Neural progenitor cell (in vitro differentiated cells): Measurements from ENCODE around the gene DNAJC3. TPM values are rescaled to one million over a fixed set of nuclear protein-coding genes. Genes with fewer than 3 reads are reported as not detected.
"Not testable (repeated sequence)": the region's sequence is repeated elsewhere in the genome, so short reads cannot be mapped to it uniquely, and the experiment has no call there.

Experiments
- DNase-seq: peaks from one replicate; pipeline ENCODE4 v3.0.0-alpha.2; 2016; ENCODE audit warnings: low spot score
- H2AFZ ChIP-seq: fragments of 200-600 bp; sonication (generic); replicated peaks from 2 replicates; pipeline ENCODE4 v1.6.1; 2016; ENCODE audit warnings: antibody characterized with exemption
- H3F3A ChIP-seq: fragments of 200-600 bp; sonication (generic); 2 replicates; pipeline ENCODE4 v1.6.1; 2016; ENCODE audit warnings: antibody characterized with exemption, low read depth
- H3K27ac ChIP-seq: fragments of 200-600 bp; sonication (generic); 2 replicates; pipeline ENCODE4 v1.5.1; 2016; ENCODE audit warnings: mild to moderate bottlenecking
- H3K27me3 ChIP-seq: fragments of 200-600 bp; sonication (generic); 2 replicates; pipeline ENCODE4 v1.6.1; 2016; ENCODE audit warnings: mild to moderate bottlenecking, moderate library complexity
- H3K36me3 ChIP-seq: fragments of 200-600 bp; sonication (generic); 2 replicates; pipeline ENCODE4 v1.5.1; 2016
- H3K4me1 ChIP-seq: fragments of 200-600 bp; sonication (generic); 2 replicates; pipeline ENCODE4 v1.6.1; 2016; ENCODE audit warnings: mixed run types
- H3K4me2 ChIP-seq: fragments of 200-600 bp; sonication (generic); 2 replicates; pipeline ENCODE4 v1.6.1; 2016
- H3K4me3 ChIP-seq: fragments of 200-600 bp; sonication (generic); 2 replicates; pipeline ENCODE4 v1.5.1; 2016
- H3K79me2 ChIP-seq: fragments of 200-600 bp; sonication (generic); 2 replicates; pipeline ENCODE4 v1.6.1; 2016; ENCODE audit warnings: low read depth
- H3K9ac ChIP-seq: fragments of 200-600 bp; sonication (generic); 2 replicates; pipeline ENCODE4 v1.6.1; 2016
- H3K9me3 ChIP-seq: fragments of 200-600 bp; sonication (generic); 2 replicates; pipeline ENCODE4 v1.5.1; 2016; ENCODE audit warnings: low read depth
- H4K20me1 ChIP-seq: fragments of 200-600 bp; sonication (generic); 2 replicates; pipeline ENCODE4 v1.6.1; 2016; ENCODE audit warnings: low read depth
- H3K27ac Mint-ChIP-seq: 3 replicates; pipeline ENCODE4 v1.8.0; 2021; ENCODE audit warnings: mixed read lengths
- H3K27me3 Mint-ChIP-seq: 2 replicates; pipeline ENCODE4 v1.8.0; 2022; ENCODE audit warnings: low read depth, mild to moderate bottlenecking, inconsistent platforms, moderate library complexity, mixed read lengths; ENCODE audit not compliant: insufficient read depth
- H3K36me3 Mint-ChIP-seq: 3 replicates; pipeline ENCODE4 v1.8.0; 2021; ENCODE audit warnings: mixed read lengths
- H3K4me1 Mint-ChIP-seq: 3 replicates; pipeline ENCODE4 v1.8.0; 2021; ENCODE audit warnings: mixed read lengths
- H3K4me3 Mint-ChIP-seq: 3 replicates; pipeline ENCODE4 v1.8.0; 2021; ENCODE audit warnings: mild to moderate bottlenecking, moderate library complexity, mixed read lengths
- H3K9me3 Mint-ChIP-seq: 3 replicates; pipeline ENCODE4 v1.8.0; 2020; ENCODE audit warnings: mixed read lengths
- EZH2 ChIP-seq: fragments of 200-600 bp; sonication (generic); IDR thresholded peaks from 2 replicates; pipeline ENCODE4 v1.6.1; 2017; ENCODE audit warnings: antibody characterized with exemption, mild to moderate bottlenecking, moderate library complexity
- EZH2phosphoT487 ChIP-seq: fragments of 200-600 bp; sonication (generic); IDR thresholded peaks from 2 replicates; pipeline ENCODE4 v1.6.1; 2017; ENCODE audit warnings: antibody characterized with exemption
- total RNA-seq: library from RNA; depleted of rRNA; stranded (reverse); fragments of >200 nt; gene quantifications from 2 replicates; pipeline ENCODE4 v1.2.3, GENCODE V29; 2015; ENCODE audit warnings: low replicate concordance
- TF ChIP-seq, protein P1 (sequence below): fragments of 200-600 bp; sonication (generic); IDR thresholded peaks from 2 replicates; pipeline ENCODE4 v1.5.1; 2017; ENCODE audit warnings: antibody characterized with exemption, mild to moderate bottlenecking

DNAJC3 gene
- total RNA-seq, 1 donor from 2014 or later: 17.3 TPM

DNA sequence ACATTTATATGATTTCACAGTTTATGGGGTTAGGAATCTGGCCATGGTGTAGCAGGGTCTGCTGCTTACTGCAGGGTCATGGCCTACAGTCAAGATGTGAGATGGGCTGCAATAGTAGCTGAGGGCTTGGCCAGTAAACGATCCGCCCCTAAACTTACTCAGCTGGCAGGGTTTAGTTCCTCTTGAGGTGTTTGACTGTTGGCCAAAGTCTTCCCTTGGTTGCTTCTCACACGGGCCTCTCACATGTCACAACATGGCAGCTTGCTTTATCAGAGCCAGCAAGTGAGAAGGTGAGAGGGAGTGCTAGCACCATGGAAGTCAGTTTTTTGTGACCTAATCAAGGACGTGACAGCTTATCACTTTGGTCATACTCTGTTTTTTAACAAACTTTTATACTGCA lies 77.1 kb downstream of the DNAJC3 start:
- Mint-ChIP-seq H3K27me3 (no peaks in the 10 kb centered on the region), H3K4me3 (no peak overlapping the region), H3K4me1 (no peaks in the 10 kb centered on the region), H3K36me3 (peaks cover 2% of the 10 kb centered on the region), H3K27ac (no peak overlapping the region), H3K9me3 (no peaks in the 10 kb centered on the region)
- Histone ChIP-seq H3K79me2 (no peaks in the 10 kb centered on the region), H3K9ac (no peak overlapping the region), H3K4me3 (no peak overlapping the region), H3F3A (no peaks in the 10 kb centered on the region), H3K9me3 (no peaks in the 10 kb centered on the region), H3K36me3 (no peaks in the 10 kb centered on the region), H4K20me1 (no peaks in the 10 kb centered on the region), H3K27ac (no peak overlapping the region), H3K27me3 (no peaks in the 10 kb centered on the region), H2AFZ (no peak overlapping the region), H3K4me1 (no peaks in the 10 kb centered on the region), H3K4me2 (no peak overlapping the region)
- DNase-seq: no peak
- no peak for TF ChIP-seq EZH2
- no peak for TF ChIP-seq EZH2phosphoT487
- TF ChIP-seq, protein P1, sequence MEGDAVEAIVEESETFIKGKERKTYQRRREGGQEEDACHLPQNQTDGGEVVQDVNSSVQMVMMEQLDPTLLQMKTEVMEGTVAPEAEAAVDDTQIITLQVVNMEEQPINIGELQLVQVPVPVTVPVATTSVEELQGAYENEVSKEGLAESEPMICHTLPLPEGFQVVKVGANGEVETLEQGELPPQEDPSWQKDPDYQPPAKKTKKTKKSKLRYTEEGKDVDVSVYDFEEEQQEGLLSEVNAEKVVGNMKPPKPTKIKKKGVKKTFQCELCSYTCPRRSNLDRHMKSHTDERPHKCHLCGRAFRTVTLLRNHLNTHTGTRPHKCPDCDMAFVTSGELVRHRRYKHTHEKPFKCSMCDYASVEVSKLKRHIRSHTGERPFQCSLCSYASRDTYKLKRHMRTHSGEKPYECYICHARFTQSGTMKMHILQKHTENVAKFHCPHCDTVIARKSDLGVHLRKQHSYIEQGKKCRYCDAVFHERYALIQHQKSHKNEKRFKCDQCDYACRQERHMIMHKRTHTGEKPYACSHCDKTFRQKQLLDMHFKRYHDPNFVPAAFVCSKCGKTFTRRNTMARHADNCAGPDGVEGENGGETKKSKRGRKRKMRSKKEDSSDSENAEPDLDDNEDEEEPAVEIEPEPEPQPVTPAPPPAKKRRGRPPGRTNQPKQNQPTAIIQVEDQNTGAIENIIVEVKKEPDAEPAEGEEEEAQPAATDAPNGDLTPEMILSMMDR: no peak

DNA sequence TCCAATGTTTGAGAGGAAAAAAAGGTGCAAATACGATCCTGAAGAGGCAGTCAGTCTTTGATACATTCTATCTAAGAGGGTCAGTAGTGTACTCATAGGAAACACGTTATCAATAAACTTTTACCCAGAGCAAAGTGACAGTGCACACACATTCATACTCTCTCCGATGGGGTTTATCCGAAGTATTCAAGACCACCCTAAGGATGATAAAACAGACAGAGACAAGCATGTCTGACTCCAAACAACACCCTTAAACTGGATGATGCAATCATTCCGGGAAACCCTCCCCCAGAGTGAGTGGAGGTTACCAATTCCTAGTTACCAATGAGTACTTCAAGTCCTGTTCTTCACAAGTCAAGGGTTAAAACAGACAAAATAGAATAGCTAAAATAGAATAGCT lies 79.1 kb downstream of the DNAJC3 start:
- H3K27ac ChIP-seq: no peak overlapping the region
- no peak overlapping the region for H3K9ac ChIP-seq
- no peak overlapping the region for H3K4me3 ChIP-seq
- no peak overlapping the region for H2AFZ ChIP-seq
- DNase-seq: no peak
- Mint-ChIP-seq H3K27ac (no peak overlapping the region), H3K4me1 (no peaks in the 10 kb centered on the region), H3K27me3 (no peaks in the 10 kb centered on the region), H3K36me3 (peaks cover 2% of the 10 kb centered on the region), H3K4me3 (no peak overlapping the region), H3K9me3 (no peaks in the 10 kb centered on the region)
- no peaks in the 10 kb centered on the region for H3F3A ChIP-seq
- no peaks in the 10 kb centered on the region for H3K27me3 ChIP-seq
- H3K36me3 ChIP-seq: no peaks in the 10 kb centered on the region
- no peaks in the 10 kb centered on the region for H3K9me3 ChIP-seq
- H3K79me2 ChIP-seq: no peaks in the 10 kb centered on the region
- no peaks in the 10 kb centered on the region for H3K4me1 ChIP-seq
- no peaks in the 10 kb centered on the region for H4K20me1 ChIP-seq
- TF ChIP-seq EZH2phosphoT487 (no peak), EZH2 (no peak)
- TF ChIP-seq, protein P1: no peak
- H3K4me2 ChIP-seq: no peak overlapping the region

DNA sequence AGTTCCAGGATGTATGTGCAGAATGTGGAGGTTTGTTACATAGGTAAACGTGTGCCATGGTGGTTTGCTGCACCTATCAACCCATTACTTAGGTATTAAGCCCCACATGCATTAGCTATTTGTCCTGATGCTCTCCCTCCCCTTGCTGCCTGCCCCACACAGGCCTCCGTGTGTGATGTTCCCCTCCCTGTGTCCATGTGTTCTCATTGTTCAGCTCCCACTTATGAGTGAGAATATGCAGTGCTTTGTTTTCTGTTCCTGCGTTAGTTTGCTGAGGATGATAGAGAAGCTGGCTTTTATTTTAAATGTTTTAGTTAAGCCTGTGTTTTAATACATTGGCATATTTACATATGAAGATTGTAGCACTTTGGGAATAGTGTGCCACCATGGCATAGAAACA lies 85.7 kb downstream of the DNAJC3 start:
- not testable (repeated sequence) for H3K27me3 ChIP-seq, H2AFZ ChIP-seq, DNase-seq, H3K36me3 ChIP-seq, H3F3A ChIP-seq, H3K4me1 Mint-ChIP-seq, H4K20me1 ChIP-seq, H3K27me3 Mint-ChIP-seq, H3K4me1 ChIP-seq, H3K4me3 Mint-ChIP-seq, H3K9ac ChIP-seq, H3K36me3 Mint-ChIP-seq, H3K27ac Mint-ChIP-seq, H3K9me3 ChIP-seq, H3K79me2 ChIP-seq, H3K4me2 ChIP-seq, H3K4me3 ChIP-seq, H3K27ac ChIP-seq, H3K9me3 Mint-ChIP-seq

DNA sequence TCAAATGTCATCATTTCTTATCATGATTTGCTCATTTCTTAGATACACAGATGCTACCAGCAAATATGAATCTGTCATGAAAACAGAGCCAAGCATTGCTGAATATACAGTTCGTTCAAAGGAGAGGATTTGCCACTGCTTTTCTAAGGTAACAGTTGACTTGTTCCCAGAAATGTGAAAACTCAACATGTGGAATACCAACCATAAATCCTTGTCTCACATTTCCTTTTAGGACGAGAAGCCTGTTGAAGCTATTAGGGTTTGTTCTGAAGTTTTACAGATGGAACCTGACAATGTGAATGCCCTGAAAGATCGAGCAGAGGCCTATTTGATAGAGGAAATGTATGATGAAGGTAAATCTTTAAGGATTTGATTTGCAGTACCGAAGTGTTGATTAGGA lies 86.7 kb downstream of the DNAJC3 start:
- Histone ChIP-seq H3K36me3 (no peaks in the 10 kb centered on the region), H3K4me1 (no peaks in the 10 kb centered on the region), H3K9me3 (no peaks in the 10 kb centered on the region), H3K79me2 (no peaks in the 10 kb centered on the region), H3K27me3 (no peaks in the 10 kb centered on the region), H3K27ac (no peak overlapping the region), H3K4me2 (no peak overlapping the region), H2AFZ (no peak overlapping the region), H4K20me1 (no peaks in the 10 kb centered on the region), H3K4me3 (no peak overlapping the region), H3K9ac (no peak overlapping the region), H3F3A (no peaks in the 10 kb centered on the region)
- H3K36me3 Mint-ChIP-seq: peaks cover 1% of the 10 kb centered on the region
- H3K4me3 Mint-ChIP-seq: no peak overlapping the region
- TF ChIP-seq EZH2 (no peak), EZH2phosphoT487 (no peak)
- TF ChIP-seq, protein P1: no peak
- no peaks in the 10 kb centered on the region for H3K4me1 Mint-ChIP-seq
- H3K27ac Mint-ChIP-seq: no peak overlapping the region
- no peaks in the 10 kb centered on the region for H3K9me3 Mint-ChIP-seq
- peaks cover 3% of the 10 kb centered on the region for H3K27me3 Mint-ChIP-seq
- no peak for DNase-seq
